OCI-LY7 (cell line): ENCODE results near the gene ZNF750.

Experiments
- CTCF ChIP-seq: fragments of 200-600 bp; sonication (generic); conservative IDR thresholded peaks from 2 replicates; pipeline ENCODE4 v1.5.1; 2014; ENCODE audit warnings: mild to moderate bottlenecking, antibody characterized with exemption, low read length, moderate library complexity, mixed read lengths
- EZH2phosphoT487 ChIP-seq: fragments of 200-600 bp; sonication (generic); IDR thresholded peaks from 2 replicates; pipeline ENCODE4 v1.6.1; 2018; ENCODE audit warnings: low read depth, borderline replicate concordance, mild to moderate bottlenecking, mixed run types, antibody characterized with exemption, low read length, moderate library complexity, mixed read lengths

- no peak for TF ChIP-seq CTCF
- no peak for TF ChIP-seq EZH2phosphoT487
These were observed 17.5 kb downstream of the ZNF750 start for GRCh38 chr17:82822281-82822680.
